Measurements from ENCODE around the gene MACROD2. TPM values are rescaled to one million over a fixed set of nuclear protein-coding genes. Genes with fewer than 3 reads are reported as not detected.

The MACROD2 gene
- total RNA-seq, 1 experiment from 2014 or later, result 1.6 TPM

- no peak overlapping the region for H3K18ac ChIP-seq (ENCODE audit: insufficient read length, low read depth, low read length)
- H4K8ac ChIP-seq (replicated peaks; ENCODE audit: insufficient read length, low read depth, low read length), result no peak overlapping the region
- no peak overlapping the region for H3K4me3 Mint-ChIP-seq
- no peak overlapping the region for H3K4ac ChIP-seq (ENCODE audit: low read depth, low read length)
- H3K9me3 Mint-ChIP-seq, result 0 out of 5 replicates have a peak, but pooled peaks cover 0 to under 1% of the 10 kb centered on the region in 2 experiments
- H2BK5ac ChIP-seq (ENCODE audit: insufficient read length, low read length), result no peak overlapping the region
- H2AK5ac ChIP-seq (ENCODE audit: insufficient read length, low read length), result no peak overlapping the region
- no peak overlapping the region for H3K23ac ChIP-seq (ENCODE audit: insufficient read length, low read depth, low read length)
- H3K4me1 ChIP-seq (ENCODE audit: insufficient read depth, low read length), result no peaks in the 10 kb centered on the region
- H3K27me3 Mint-ChIP-seq (ENCODE audit: low read depth), result no peaks in the 10 kb centered on the region
- no peak overlapping the region for H3K9ac ChIP-seq (ENCODE audit: extremely low read depth, insufficient read length, low read length)
- H3K79me2 ChIP-seq (ENCODE audit: insufficient read depth, low read length), result no peaks in the 10 kb centered on the region
- no peaks in the 10 kb centered on the region for H3K23me2 ChIP-seq (ENCODE audit: insufficient read length, low read depth, low read length, poor library complexity, severe bottlenecking)
- H2BK20ac ChIP-seq (ENCODE audit: low read depth, low read length, poor library complexity, severe bottlenecking), result no peak overlapping the region
- no peak overlapping the region for H2BK12ac ChIP-seq (ENCODE audit: insufficient read length, low read depth, low read length)
- no peaks in the 10 kb centered on the region for H3K79me1 ChIP-seq (ENCODE audit: insufficient read depth, low read depth, low read length, poor library complexity, severe bottlenecking)
- DNase-seq, result no peak
- H3T11ph ChIP-seq (ENCODE audit: low read length), result no peak overlapping the region
- TF ChIP-seq CTCF (conservative IDR thresholded peaks at IDR 0.05), result no peak
- H3K4me1 Mint-ChIP-seq, result peaks cover 0 to 6% of the 10 kb centered on the region in 2 experiments; a peak in 2 of 4 replicates
- no peaks in the 10 kb centered on the region for H4K20me1 ChIP-seq (ENCODE audit: control insufficient read depth, insufficient read depth, insufficient read length)
- H2BK15ac ChIP-seq (ENCODE audit: low read depth, low read length), result no peak overlapping the region
- no peak overlapping the region for H3K14ac ChIP-seq (ENCODE audit: insufficient read depth, low read length)
- no peak overlapping the region for H2AFZ ChIP-seq (ENCODE audit: low read length)
- no peak overlapping the region for H2BK120ac ChIP-seq (ENCODE audit: low read depth, low read length, poor library complexity, severe bottlenecking)
- no peak overlapping the region for H4K5ac ChIP-seq (ENCODE audit: insufficient read length, low read depth, low read length)
- no peak overlapping the region for H3K56ac ChIP-seq (ENCODE audit: insufficient read length, low read depth, low read length)
- no peak overlapping the region for H3K27ac Mint-ChIP-seq
- no CpG with 5 or more reads among the region's 1 CpG for WGBS (ENCODE audit: extremely low coverage, insufficient read length, low lambda C conversion rate)
- no peak overlapping the region for H3K4me2 ChIP-seq (ENCODE audit: insufficient read depth, insufficient read length, low read length)
- no peaks in the 10 kb centered on the region; the same call in 1 of the 2 replicates for H3K27me3 ChIP-seq (ENCODE audit: insufficient read depth, low read length)
- H3K36me3 Mint-ChIP-seq (ENCODE audit: insufficient read depth in 1 of 3, low read depth in 3 of 3), result no peaks in the 10 kb centered on the region
- H4K91ac ChIP-seq (ENCODE audit: insufficient read length, low read depth, low read length), result no peak overlapping the region
- H3K9me3 ChIP-seq (ENCODE audit: control insufficient read depth, low read depth, low read length), result no peaks in the 10 kb centered on the region
- no peak overlapping the region for H3K27ac ChIP-seq (ENCODE audit: insufficient read length, low read depth, low read length)
These were observed 201.8 kb downstream of the MACROD2 start for GRCh38 chr20:14197097-14197496.

Data from H9 (cell line).